GM06990 (cell line): ENCODE data around the gene MYMK.

Experiments used
- DNase-seq: peaks from one replicate; pipeline ENCODE4 v3.0.0-alpha.2; 2011; ENCODE audit not compliant: insufficient read length; ENCODE audit errors: extremely low read depth
- H3K27me3 ChIP-seq: replicated peaks from 2 replicates; pipeline ENCODE4 v1.6.0; 2011; ENCODE audit warnings: low read length; ENCODE audit not compliant: control insufficient read depth, insufficient read depth
- H3K36me3 ChIP-seq: 2 replicates; pipeline ENCODE4 v1.5.1; 2011; ENCODE audit warnings: low read length; ENCODE audit not compliant: control insufficient read depth, insufficient read depth
- H3K4me3 ChIP-seq: replicated peaks from 2 replicates; pipeline ENCODE4 v1.5.1; 2011; ENCODE audit warnings: low read depth, mild to moderate bottlenecking, control low read depth, low read length
- TF ChIP-seq, protein P1 (sequence below): IDR thresholded peaks from 2 replicates; pipeline ENCODE4 v1.5.1; 2011; ENCODE audit warnings: low read length, control low read depth, mild to moderate bottlenecking, inconsistent platforms; ENCODE audit not compliant: insufficient read depth, poor library complexity, severe bottlenecking

Gene MYMK

DNA sequence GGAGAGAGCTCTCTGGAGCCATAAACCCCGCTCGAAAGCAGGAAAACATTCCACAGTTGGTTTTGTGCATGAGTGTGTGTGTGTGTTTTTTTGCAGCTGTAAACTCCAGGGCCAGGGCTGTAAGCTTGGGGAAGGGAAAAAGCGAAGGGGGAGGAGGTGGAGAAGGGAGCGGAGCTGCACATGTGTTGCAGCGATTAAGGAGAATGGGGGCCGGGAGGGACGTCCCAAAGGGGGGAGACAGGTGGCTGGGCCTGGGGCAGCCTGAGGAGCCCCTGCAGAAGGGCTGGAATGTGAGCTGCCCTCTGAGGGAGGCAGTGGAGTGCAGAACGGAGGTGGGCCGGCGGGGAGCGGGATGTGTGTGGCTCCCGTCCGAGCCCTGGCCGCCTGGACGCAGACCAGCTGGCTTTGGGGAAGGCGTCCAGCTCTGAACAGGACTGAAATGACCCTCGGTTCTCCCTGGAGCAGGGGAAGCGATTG lies 2.7 kb upstream of the MYMK start:
- no peak overlapping the region for H3K4me3 ChIP-seq
- TF ChIP-seq, protein P1, sequence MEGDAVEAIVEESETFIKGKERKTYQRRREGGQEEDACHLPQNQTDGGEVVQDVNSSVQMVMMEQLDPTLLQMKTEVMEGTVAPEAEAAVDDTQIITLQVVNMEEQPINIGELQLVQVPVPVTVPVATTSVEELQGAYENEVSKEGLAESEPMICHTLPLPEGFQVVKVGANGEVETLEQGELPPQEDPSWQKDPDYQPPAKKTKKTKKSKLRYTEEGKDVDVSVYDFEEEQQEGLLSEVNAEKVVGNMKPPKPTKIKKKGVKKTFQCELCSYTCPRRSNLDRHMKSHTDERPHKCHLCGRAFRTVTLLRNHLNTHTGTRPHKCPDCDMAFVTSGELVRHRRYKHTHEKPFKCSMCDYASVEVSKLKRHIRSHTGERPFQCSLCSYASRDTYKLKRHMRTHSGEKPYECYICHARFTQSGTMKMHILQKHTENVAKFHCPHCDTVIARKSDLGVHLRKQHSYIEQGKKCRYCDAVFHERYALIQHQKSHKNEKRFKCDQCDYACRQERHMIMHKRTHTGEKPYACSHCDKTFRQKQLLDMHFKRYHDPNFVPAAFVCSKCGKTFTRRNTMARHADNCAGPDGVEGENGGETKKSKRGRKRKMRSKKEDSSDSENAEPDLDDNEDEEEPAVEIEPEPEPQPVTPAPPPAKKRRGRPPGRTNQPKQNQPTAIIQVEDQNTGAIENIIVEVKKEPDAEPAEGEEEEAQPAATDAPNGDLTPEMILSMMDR: no peak
- no peaks in the 10 kb centered on the region; the same call in 1 of the 2 replicates for H3K27me3 ChIP-seq
- DNase-seq: no peak
- no peaks in the 10 kb centered on the region for H3K36me3 ChIP-seq

DNA sequence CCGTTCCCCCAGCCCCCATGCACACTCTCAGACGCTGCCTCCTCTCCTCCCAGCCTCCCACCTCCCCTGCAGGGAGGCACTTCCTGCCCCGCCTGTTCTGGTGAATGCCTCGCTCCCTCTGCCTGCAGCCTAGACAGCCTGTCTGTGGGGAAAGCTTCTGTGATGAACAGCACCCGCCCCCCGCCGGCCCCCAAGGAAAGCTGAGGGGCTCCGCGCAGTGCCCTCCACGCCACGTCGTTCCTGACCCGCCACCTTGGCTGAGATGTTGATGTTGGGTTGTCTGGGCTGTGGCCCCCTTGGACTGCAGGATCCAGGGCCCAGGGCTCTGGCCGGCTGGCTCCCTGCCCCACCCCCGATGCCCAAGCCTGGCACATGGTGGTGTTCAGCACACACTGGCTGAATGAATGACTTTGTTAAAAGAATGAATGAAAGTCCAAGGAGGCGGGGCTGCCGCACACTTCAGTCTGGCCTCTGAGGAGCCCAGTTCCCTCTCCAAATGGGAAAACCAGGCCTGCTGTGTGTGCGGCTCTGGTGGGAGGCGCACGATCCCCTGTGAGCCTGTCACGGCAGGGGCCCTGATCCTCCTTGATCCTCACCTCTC lies 2.1 kb upstream of the MYMK start:
- no peak overlapping the region for H3K4me3 ChIP-seq
- TF ChIP-seq, protein P1: no peak
- no peaks in the 10 kb centered on the region for H3K36me3 ChIP-seq
- no peaks in the 10 kb centered on the region; the same call in 1 of the 2 replicates for H3K27me3 ChIP-seq
- DNase-seq: no peak

GRCh38 chr9:133525677-133526076 lies 918 bp upstream of the MYMK start:
- Histone ChIP-seq H3K27me3 (no peaks in the 10 kb centered on the region; the same call in 1 of the 2 replicates), H3K36me3 (no peaks in the 10 kb centered on the region), H3K4me3 (no peak overlapping the region)
- no peak for DNase-seq
- TF ChIP-seq, protein P1: no peak

DNA sequence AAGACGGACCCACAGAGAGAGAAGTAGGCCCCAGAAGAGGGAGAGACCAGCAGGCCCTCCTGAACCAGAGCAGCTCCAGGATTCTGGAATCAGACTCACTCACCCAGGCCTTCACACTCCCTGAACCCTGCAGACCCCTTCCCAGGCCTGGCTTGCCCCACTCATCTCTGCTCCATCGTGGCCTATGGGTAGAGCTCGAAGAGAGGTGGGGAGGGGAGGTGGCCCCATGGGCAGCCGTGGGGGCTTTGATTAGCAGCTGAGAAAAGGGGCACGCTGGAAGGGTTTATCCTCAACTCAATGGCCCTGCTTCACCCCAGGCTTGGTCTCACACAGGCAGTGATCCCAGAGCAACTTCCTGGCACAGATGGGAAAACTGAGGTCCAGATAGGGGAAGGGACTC lies 613 bp downstream of the MYMK start:
- H3K27me3 ChIP-seq: no peaks in the 10 kb centered on the region; the same call in 1 of the 2 replicates

GRCh38 chr9:133523106-133523505 lies 1.7 kb downstream of the MYMK start:
- DNase-seq: no peak
- Histone ChIP-seq H3K27me3 (peaks cover 3% of the 10 kb centered on the region; the same call in 1 of the 2 replicates), H3K4me3 (no peak overlapping the region), H3K36me3 (no peaks in the 10 kb centered on the region)
- TF ChIP-seq, protein P1: no peak

More for the DNA sequence above, 613 bp downstream of the MYMK start:
- Histone ChIP-seq H3K36me3 (no peaks in the 10 kb centered on the region), H3K4me3 (no peak overlapping the region)
- TF ChIP-seq, protein P1: no peak
- DNase-seq: no peak
